HG03060 (cell line): ENCODE results near the gene CACNA2D1.
"Not testable (repeated sequence)": the region's sequence is repeated elsewhere in the genome, so short reads cannot be mapped to it uniquely, and the experiment has no call there.

Source experiments
- ATAC-seq: cut with Tn5 transposase; IDR thresholded peaks from one replicate; pipeline ENCODE4 v1.9.1; 2021; ENCODE audit warnings: low read depth, moderate number of reproducible peaks; ENCODE audit not compliant: unreplicated experiment

Gene CACNA2D1

GRCh38 chr7:82175319-82175718 is 268.3 kb downstream of the CACNA2D1 start:
- ATAC-seq: no peak

DNA sequence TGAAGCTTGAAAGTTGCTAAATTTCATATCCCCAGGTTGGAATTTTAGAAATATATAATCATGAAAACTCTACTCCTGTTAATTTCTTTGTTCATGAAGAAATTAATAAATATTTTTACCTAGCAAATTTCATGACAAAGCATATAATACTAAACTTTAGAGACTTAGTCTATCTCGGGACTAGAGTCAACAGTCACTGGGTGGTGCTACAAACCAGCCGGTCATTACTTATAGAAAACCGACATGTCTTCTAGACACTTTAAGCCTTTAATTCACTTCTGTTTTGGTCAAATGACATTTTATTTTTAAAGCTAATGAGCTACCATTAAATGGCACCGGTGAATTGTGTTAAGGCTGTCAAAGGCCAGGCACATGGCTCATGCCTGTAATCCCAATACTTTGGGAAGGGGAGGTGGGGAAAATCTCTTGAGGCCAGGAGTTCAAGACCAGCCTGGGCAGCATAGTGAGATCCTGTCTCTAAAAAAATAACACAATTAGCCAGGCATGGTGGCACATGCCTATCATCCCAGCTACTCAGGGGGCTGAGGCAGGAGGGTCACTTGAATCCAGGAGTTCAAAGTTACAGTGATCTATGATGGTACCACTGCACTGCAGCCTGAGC is 270.1 kb downstream of the CACNA2D1 start:
- no peak for ATAC-seq

DNA sequence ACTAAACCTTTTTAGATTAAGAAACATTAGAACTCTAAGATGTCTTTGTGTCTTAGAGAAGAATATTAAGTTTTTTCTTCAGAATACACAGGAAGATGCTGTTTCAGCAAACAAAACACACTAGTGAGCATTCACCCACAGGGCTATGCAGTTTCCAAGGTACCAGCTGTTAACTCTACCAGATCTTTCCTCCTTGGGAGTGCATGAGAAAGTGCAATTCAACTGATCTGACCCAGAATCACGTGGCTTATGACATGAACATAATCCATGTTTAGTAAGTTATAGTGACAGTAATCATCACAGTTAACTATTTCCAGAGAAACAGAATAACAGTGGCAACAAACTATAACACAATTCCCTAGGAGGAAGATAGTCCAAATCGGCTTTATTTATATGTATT is 270.7 kb downstream of the CACNA2D1 start:
- no peak for ATAC-seq

DNA sequence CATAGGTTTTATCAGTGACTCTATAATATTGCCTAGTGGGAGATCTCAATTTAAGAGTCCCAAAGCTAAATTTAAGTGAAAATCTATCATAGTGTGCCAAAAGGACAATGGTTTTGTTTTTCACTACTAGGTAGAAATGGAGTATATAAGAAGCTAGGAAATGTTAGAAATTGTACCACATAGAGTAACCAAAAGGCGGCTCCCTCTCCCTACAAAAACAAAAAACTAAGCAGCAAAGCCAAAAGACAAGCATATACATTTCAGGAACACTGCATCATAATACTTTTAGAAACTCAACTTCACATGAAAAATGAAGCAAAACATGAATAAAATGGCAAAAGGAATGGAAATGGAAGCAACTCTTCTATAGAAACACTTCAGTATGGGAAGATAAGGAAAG is 271.6 kb downstream of the CACNA2D1 start:
- no peak for ATAC-seq

DNA sequence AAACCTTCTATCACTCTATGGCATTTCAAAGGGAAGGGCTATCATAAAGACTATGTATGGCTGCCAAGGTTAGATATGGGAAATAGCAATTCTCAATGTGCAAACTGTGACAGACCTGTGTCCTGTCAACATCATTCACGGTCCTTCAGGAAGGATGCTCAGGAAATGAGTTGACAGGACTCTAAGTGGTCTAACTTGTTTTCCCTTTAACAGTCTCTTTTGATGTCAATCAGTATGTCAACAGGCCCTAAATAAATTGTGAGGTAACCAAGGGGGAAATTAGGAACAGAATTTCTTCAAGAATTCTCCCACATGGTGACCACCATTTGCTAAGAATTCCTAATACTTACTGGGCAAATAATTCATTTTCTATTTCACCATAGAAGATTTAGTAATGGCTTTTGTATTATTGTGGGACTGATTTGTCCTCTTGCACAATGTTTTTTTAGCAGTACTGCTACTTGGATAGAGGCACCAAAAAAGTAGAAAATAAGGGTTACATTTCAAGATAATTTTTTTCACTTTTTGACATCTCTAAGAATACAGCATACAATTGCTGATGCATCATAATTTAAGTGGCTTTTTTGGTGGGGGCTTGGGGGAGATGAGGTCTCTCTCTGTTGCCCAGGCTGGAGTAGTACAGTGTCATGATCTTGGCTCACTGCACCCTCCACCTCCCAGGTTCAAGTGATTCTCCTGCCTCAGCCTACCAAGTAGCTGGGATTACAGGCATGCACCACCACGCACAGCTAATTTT is 275.8 kb downstream of the CACNA2D1 start:
- ATAC-seq: no peak

DNA sequence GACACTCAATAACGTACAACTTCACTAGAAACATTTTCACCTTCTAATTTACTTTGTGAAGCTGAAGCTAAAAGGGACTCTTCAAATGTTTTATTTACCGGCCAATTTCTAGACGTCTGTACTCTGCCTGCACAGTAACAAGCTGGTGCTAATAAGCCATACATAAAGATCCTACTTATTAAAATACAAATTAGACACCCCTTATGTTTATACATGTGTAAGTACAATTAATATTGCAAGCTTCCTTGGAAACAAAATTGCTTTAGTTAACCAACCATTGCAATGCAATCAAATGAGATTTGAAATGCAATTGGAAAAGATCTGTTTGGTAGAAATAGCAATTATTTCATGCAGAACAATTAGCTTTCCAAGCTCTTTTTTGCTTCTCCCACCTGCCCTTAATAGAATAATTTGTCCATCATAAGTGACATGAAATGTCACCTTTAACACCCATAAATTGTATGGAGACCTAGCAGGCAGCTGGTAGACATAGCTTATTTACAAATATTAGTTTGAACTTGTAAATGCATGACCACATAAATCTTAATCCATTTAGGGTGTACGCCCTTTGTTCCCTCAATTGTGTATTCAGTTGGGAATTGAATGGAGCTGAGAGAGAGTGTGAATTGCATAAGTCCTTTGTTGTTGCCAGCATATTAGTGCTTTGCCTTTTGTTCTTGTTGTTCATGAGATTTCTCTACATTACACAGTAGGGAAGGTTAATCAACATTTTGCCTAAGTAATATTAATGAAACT is 277.1 kb downstream of the CACNA2D1 start:
- no peak for ATAC-seq

DNA sequence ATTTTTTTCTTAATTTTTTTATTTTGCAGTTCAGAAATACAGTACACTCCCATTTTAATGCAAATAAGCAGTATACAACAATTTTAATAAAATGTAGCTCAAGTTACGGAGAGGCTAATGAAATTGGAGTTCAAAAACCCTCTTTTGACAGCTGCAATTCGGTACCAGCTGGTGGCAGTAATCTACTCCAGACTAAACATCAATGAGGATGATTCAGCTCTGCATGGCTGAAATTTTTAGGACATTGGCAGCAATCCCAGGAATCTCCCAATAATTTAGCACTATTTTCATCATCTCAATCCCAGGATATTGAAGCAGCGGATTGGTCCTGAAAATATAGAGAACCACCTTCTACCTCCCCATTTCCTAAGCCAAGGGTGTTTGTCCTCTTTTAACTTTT is 278.8 kb downstream of the CACNA2D1 start:
- no peak for ATAC-seq

- ATAC-seq: no peak
Measured at GRCh38 chr7:82164410-82164809, 279.2 kb downstream of the CACNA2D1 start.

GRCh38 chr7:82163586-82163985 is 280.0 kb downstream of the CACNA2D1 start:
- no peak for ATAC-seq

- no peak for ATAC-seq
Measured at GRCh38 chr7:82162289-82162688, 281.3 kb downstream of the CACNA2D1 start.

DNA sequence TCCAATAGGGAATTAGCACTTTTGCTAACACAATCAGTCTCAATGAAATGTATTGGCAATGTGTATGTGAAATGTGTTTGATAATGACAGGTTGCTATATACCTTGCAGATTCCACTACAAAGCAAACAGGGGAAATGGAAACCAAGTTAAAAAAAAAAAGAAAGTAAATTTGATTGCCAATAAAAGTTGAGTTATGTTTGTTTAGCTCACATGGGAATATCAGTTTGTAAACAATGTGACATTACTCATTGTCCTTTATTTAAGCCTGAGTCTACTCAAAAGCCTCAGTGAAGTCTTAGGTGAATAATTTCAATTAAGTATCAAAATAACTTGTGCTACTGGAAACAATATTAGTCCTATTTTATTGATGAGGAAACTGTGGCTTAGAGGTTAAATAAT is 285.2 kb downstream of the CACNA2D1 start:
- ATAC-seq: no peak

GRCh38 chr7:82156893-82157292 is 286.7 kb downstream of the CACNA2D1 start:
- ATAC-seq: no peak

- no peak for ATAC-seq
Measured at GRCh38 chr7:82156168-82156567, 287.4 kb downstream of the CACNA2D1 start.

DNA sequence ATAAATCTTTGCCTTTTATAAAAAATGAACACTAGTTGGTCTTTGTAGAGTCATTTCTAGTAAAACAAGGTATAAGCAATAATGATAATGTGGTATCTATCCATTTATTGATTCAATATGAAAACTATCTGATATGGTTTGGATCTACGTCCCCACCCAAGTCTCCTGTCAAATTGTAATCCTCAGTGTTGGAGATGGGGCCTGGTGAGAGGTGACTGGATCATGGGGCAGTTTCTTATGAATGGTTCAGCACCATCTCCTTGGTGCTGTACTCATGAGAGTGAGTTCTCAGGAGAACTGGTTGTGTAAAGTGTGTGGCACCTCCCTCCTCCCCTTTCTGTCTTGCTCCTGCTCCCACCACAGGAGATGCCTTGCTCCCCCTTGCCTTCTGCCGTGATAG is 288.8 kb downstream of the CACNA2D1 start:
- no peak for ATAC-seq

GRCh38 chr7:82153776-82154175 is 289.8 kb downstream of the CACNA2D1 start:
- no peak for ATAC-seq

GRCh38 chr7:82152858-82153257 is 290.7 kb downstream of the CACNA2D1 start:
- no peak for ATAC-seq

DNA sequence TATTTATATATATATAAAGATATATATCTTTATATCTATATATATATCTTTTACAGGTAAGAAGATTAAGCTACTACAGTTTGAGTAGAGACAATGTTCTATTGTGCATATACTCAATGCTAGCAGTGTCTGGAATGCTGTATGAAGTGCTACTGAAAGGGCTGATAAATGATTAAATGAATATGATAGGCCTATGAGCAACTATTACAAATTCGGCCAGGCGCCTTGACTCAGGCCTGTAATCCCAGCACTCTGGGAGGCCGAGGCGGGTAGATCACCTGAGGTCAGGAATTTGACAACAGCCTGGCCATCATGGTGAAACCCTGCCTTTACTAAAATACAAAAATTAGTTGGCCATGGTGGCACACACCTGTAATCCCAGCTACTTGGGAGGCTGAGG is 297.1 kb downstream of the CACNA2D1 start:
- no peak for ATAC-seq

- ATAC-seq: no peak
Measured at GRCh38 chr7:82142263-82142864, 301.2 kb downstream of the CACNA2D1 start.

GRCh38 chr7:82141427-82141826 is 302.1 kb downstream of the CACNA2D1 start:
- ATAC-seq: no peak

DNA sequence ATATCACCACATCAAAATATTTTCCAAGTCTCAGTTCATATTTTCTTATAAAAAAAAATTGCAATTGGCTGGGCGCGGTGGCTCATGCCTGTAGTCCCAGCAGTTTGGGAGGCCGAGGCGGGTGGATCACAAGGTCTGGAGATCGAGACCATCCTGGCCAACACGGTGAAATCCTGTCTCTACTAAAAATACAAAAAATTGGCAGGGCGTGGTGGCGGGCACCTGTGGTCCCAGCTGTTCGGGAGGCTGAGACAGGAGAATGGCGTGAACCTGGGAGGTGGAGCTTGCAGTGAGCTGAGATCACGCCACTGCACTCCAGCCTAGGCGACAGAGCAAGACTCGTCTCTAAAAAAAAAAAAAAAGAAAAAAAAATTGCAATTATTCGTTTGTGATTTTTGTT is 303.0 kb downstream of the CACNA2D1 start:
- ATAC-seq: not testable (repeated sequence)

- ATAC-seq: no peak
Measured at GRCh38 chr7:82131215-82131614, 312.4 kb downstream of the CACNA2D1 start.
